ENCODE results near the gene PIP5K1C.

Gene PIP5K1C

DNA sequence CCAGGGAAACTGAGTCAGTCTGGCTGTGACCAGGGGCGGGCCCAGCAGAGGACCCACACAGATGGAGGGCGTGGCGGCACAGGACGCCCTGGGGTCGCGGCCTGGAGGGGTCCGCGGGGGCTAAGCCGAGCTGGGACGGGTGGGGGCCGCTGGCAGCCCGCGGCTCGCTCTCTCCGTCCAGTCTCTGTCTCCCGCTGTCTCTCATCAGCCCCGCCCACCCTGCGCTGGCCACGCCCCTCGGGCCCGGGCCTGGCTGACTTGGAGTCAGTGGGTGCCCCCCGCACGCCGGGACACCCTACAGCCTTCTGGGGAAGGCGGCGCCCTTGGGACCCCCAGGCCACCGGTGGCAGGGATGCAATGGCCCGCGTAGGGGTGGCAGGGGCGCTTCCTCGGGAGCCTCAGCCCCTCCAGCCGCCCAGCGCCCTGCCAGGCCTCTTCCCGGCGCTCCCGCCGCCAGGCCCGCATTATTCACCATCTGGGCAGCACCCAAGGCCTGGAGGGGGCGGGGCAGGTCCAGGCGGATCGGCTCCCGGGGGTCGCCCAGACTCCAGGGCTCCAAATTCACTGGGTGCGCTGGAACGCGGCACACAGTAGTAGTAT is 93.5 kb downstream of the PIP5K1C start, which contains the start of gene TBXA2R:
Gene TBXA2R, minus strand, starts transcription at position 186 of the 600 bp plus-strand sequence. CDS start 6,241 bp downstream, outside the sequence.
- no peak for TF ChIP-seq CTCF (IDR thresholded peaks at IDR 0.05; ENCODE audit: borderline replicate concordance, control extremely low read depth, extremely low read depth, insufficient read depth, missing control alignments)
- in situ Hi-C loops (cut with MboI; ENCODE audit: low sequenced_read_pairs, unreplicated experiment) = no loop called here
- DNase-seq (ENCODE audit: low spot score) = peak; percentile 85

GRCh38 chr19:3606174-3606689 is 94.0 kb downstream of the PIP5K1C start:
- DNase-seq (ENCODE audit: low spot score) = no peak
- in situ Hi-C loops (cut with MboI; ENCODE audit: low sequenced_read_pairs, unreplicated experiment) = no loop called here
- no peak for TF ChIP-seq CTCF (IDR thresholded peaks at IDR 0.05; ENCODE audit: borderline replicate concordance, control extremely low read depth, extremely low read depth, insufficient read depth, missing control alignments)

DNA sequence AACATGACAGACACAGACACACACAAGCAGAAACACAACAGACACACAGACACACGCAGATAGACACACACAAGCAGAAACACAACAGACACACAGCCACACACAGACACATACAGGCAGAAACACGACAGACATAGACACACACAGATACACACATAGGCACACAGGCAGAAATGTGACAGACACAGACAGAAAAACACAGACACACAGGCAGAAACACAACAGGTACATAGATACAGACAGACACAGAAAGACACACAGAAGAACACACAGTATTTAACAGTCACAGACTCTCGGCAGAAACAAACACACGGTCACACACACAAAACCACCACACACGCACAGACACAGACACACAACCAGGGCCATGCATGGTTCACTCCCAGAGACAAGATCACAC is 94.5 kb downstream of the PIP5K1C start:
- in situ Hi-C loops (cut with MboI; ENCODE audit: low sequenced_read_pairs, unreplicated experiment) = no loop called here
- no peak for DNase-seq (ENCODE audit: low spot score)
- TF ChIP-seq CTCF (IDR thresholded peaks at IDR 0.05; ENCODE audit: borderline replicate concordance, control extremely low read depth, extremely low read depth, insufficient read depth, missing control alignments) = no peak

- in situ Hi-C loops (cut with MboI; ENCODE audit: low sequenced_read_pairs, unreplicated experiment) = no loop called here
- no peak for TF ChIP-seq CTCF (IDR thresholded peaks at IDR 0.05; ENCODE audit: borderline replicate concordance, control extremely low read depth, extremely low read depth, insufficient read depth, missing control alignments)
- DNase-seq (ENCODE audit: low spot score) = no peak
Measured at GRCh38 chr19:3605361-3605760, 94.9 kb downstream of the PIP5K1C start.

GRCh38 chr19:3604987-3605343 is 95.3 kb downstream of the PIP5K1C start:
- peak; percentile 82 for DNase-seq (ENCODE audit: low spot score)
- in situ Hi-C loops (cut with MboI; ENCODE audit: low sequenced_read_pairs, unreplicated experiment) = no loop called here
- no peak for TF ChIP-seq CTCF (IDR thresholded peaks at IDR 0.05; ENCODE audit: borderline replicate concordance, control extremely low read depth, extremely low read depth, insufficient read depth, missing control alignments)

GRCh38 chr19:3604227-3604986 is 95.9 kb downstream of the PIP5K1C start:
- in situ Hi-C loops (cut with MboI; ENCODE audit: low sequenced_read_pairs, unreplicated experiment) = no loop called here
- no peak for DNase-seq (ENCODE audit: low spot score)
- no peak for TF ChIP-seq CTCF (IDR thresholded peaks at IDR 0.05; ENCODE audit: borderline replicate concordance, control extremely low read depth, extremely low read depth, insufficient read depth, missing control alignments)
